Medulla oblongata (tissue), 1 donor: ENCODE measurements around the gene POLD4.
A peak's percentile ranks its signal among the peaks of the same experiment; 100 is the strongest.
"Not testable (repeated sequence)": the region's sequence is repeated elsewhere in the genome, so short reads cannot be mapped to it uniquely, and the experiment has no call there.

Experiments used
- DNase-seq: peaks from one replicate; pipeline ENCODE4 v3.0.0-alpha.2; 2015; ENCODE audit errors: extremely low spot score

Gene POLD4

GRCh38 chr11:67352546-67353316 is 615 bp downstream of the POLD4 start:
- DNase-seq: no peak

GRCh38 chr11:67351275-67352005 is 1.9 kb downstream of the POLD4 start:
- peak; percentile 78 for DNase-seq

GRCh38 chr11:67349928-67350465 is 3.3 kb downstream of the POLD4 start:
- DNase-seq: no peak

GRCh38 chr11:67349457-67349856 is 3.9 kb downstream of the POLD4 start:
- no peak for DNase-seq

- DNase-seq: no peak
These were observed 4.3 kb downstream of the POLD4 start for GRCh38 chr11:67349036-67349435.

GRCh38 chr11:67347964-67348749 is 5.2 kb downstream of the POLD4 start:
- no peak for DNase-seq

- no peak for DNase-seq
These were observed 7.2 kb downstream of the POLD4 start for GRCh38 chr11:67345920-67346819.

GRCh38 chr11:67345247-67345919 is 8.0 kb downstream of the POLD4 start:
- no peak for DNase-seq

- no peak for DNase-seq
These were observed 9.1 kb downstream of the POLD4 start for GRCh38 chr11:67344264-67344663.

GRCh38 chr11:67337257-67337656 is 16.1 kb downstream of the POLD4 start:
- DNase-seq: no peak

- no peak for DNase-seq
These were observed 21.2 kb downstream of the POLD4 start for GRCh38 chr11:67332081-67332691.

GRCh38 chr11:67323526-67323925 is 29.8 kb downstream of the POLD4 start:
- no peak for DNase-seq

GRCh38 chr11:67322049-67322448 is 31.3 kb downstream of the POLD4 start:
- no peak for DNase-seq

- no peak for DNase-seq
These were observed 32.0 kb downstream of the POLD4 start for GRCh38 chr11:67321313-67321871.

GRCh38 chr11:67320691-67321090 is 32.7 kb downstream of the POLD4 start:
- no peak for DNase-seq

- DNase-seq: no peak
These were observed 33.3 kb downstream of the POLD4 start for GRCh38 chr11:67320011-67320410.

GRCh38 chr11:67318876-67319275 is 34.5 kb downstream of the POLD4 start:
- DNase-seq: not testable (repeated sequence)

- DNase-seq: no peak
These were observed 35.3 kb downstream of the POLD4 start for GRCh38 chr11:67317888-67318555.

- peak; percentile 99 for DNase-seq
These were observed 36.0 kb downstream of the POLD4 start for GRCh38 chr11:67317205-67317887.
